SU-DHL-6 (cell line): ENCODE results near the gene SERPINA10.

Experiments
- EZH2phosphoT487 ChIP-seq: fragments of 200-600 bp; sonication (generic), shearing (Covaris generic); conservative IDR thresholded peaks from 2 replicates; pipeline ENCODE4 v1.6.1; 2018; ENCODE audit warnings: mild to moderate bottlenecking, antibody characterized with exemption, low read length, moderate library complexity, mixed read lengths
- TF ChIP-seq, protein P1 (sequence below): fragments of 200-600 bp; sonication (generic); IDR thresholded peaks from one replicate; pipeline ENCODE4 v1.5.1; 2017; ENCODE audit warnings: antibody characterized with exemption, mild to moderate bottlenecking, low read length, moderate library complexity; ENCODE audit not compliant: insufficient read depth, poor library complexity, severe bottlenecking

- TF ChIP-seq, protein P1, sequence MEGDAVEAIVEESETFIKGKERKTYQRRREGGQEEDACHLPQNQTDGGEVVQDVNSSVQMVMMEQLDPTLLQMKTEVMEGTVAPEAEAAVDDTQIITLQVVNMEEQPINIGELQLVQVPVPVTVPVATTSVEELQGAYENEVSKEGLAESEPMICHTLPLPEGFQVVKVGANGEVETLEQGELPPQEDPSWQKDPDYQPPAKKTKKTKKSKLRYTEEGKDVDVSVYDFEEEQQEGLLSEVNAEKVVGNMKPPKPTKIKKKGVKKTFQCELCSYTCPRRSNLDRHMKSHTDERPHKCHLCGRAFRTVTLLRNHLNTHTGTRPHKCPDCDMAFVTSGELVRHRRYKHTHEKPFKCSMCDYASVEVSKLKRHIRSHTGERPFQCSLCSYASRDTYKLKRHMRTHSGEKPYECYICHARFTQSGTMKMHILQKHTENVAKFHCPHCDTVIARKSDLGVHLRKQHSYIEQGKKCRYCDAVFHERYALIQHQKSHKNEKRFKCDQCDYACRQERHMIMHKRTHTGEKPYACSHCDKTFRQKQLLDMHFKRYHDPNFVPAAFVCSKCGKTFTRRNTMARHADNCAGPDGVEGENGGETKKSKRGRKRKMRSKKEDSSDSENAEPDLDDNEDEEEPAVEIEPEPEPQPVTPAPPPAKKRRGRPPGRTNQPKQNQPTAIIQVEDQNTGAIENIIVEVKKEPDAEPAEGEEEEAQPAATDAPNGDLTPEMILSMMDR, result no peak
- TF ChIP-seq EZH2phosphoT487, result no peak
Measured at GRCh38 chr14:94322648-94323570, 29.8 kb upstream of the SERPINA10 start, which contains the start of gene SERPINA6.
